Smooth muscle cell (in vitro differentiated cells): ENCODE measurements around the gene FAM81B. TPM values are rescaled to one million over a fixed set of nuclear protein-coding genes. Genes with fewer than 3 reads are reported as not detected.

Experiments
- DNase-seq: peaks from one replicate; lab custom pipeline; 2025; ENCODE audit not compliant: unreplicated experiment; lab: John Stamatoyannopoulos, UW
- H2AFZ ChIP-seq: fragments of 200-600 bp; sonication (generic); 2 replicates; pipeline ENCODE4 v1.6.0; 2016; ENCODE audit warnings: antibody characterized with exemption, low read depth, mild to moderate bottlenecking
- H3F3A ChIP-seq: fragments of 200-600 bp; sonication (generic); 2 replicates; pipeline ENCODE4 v1.6.0; 2017; ENCODE audit warnings: antibody characterized with exemption, low read depth
- H3K27ac ChIP-seq: fragments of 200-600 bp; sonication (generic); 2 replicates; pipeline ENCODE4 v1.5.1; 2016; ENCODE audit warnings: low read depth, mild to moderate bottlenecking
- H3K27me3 ChIP-seq: fragments of 200-600 bp; sonication (generic); 2 replicates; pipeline ENCODE4 v1.6.1; 2016; ENCODE audit warnings: low read depth, mild to moderate bottlenecking
- H3K36me3 ChIP-seq: fragments of 200-600 bp; sonication (generic); 2 replicates; pipeline ENCODE4 v1.5.1; 2016; ENCODE audit warnings: low read depth
- H3K4me1 ChIP-seq: fragments of 200-600 bp; sonication (generic); 2 replicates; pipeline ENCODE4 v1.5.1; 2016; ENCODE audit warnings: low read depth
- H3K4me2 ChIP-seq: fragments of 200-600 bp; sonication (generic); 2 replicates; pipeline ENCODE4 v1.6.0; 2016; ENCODE audit warnings: mild to moderate bottlenecking
- H3K4me3 ChIP-seq: fragments of 200-600 bp; sonication (generic); 2 replicates; pipeline ENCODE4 v1.5.1; 2016; ENCODE audit warnings: mild to moderate bottlenecking
- H3K79me2 ChIP-seq: fragments of 200-600 bp; sonication (generic); 2 replicates; pipeline ENCODE4 v1.6.0; 2016; ENCODE audit warnings: low read depth, mild to moderate bottlenecking
- H3K9ac ChIP-seq: fragments of 200-600 bp; sonication (generic); 2 replicates; pipeline ENCODE4 v1.6.0; 2016; ENCODE audit warnings: low read depth
- H3K9me3 ChIP-seq: fragments of 200-600 bp; sonication (generic); replicated peaks from 2 replicates; pipeline ENCODE4 v1.5.1; 2016; ENCODE audit warnings: low read depth
- H4K20me1 ChIP-seq: fragments of 200-600 bp; sonication (generic); 2 replicates; pipeline ENCODE4 v1.6.0; 2016; ENCODE audit warnings: low read depth
- WGBS: methylation state at CpG from one replicate; pipeline ENCODE4 v1.1.7; 2016; ENCODE audit warnings: low lambda C conversion rate; 5-methylcytosine and 5-hydroxymethylcytosine counted together
- polyA plus RNA-seq: library from polyadenylated mRNA; unstranded; fragments of >200 nt; fragmentation: Nextera tagmentation; extraction: Ambion mirVana; gene quantifications from 2 replicates; pipeline ENCODE4 v1.2.1, GENCODE V29; 2016
- total RNA-seq: library from RNA; depleted of rRNA; stranded (reverse); fragments of >200 nt; gene quantifications from 2 replicates; pipeline ENCODE4 v1.2.3, GENCODE V29; 2014
- TF ChIP-seq, protein P1 (sequence below): fragments of 200-600 bp; sonication (generic); IDR thresholded peaks from 2 replicates; pipeline ENCODE4 v1.5.1; 2017; ENCODE audit warnings: borderline replicate concordance, mild to moderate bottlenecking, antibody characterized with exemption; ENCODE audit not compliant: insufficient read depth, poor library complexity, severe bottlenecking

Gene FAM81B
- total and polyA plus RNA-seq, 2 experiments from 2014 or later: not detected

DNA sequence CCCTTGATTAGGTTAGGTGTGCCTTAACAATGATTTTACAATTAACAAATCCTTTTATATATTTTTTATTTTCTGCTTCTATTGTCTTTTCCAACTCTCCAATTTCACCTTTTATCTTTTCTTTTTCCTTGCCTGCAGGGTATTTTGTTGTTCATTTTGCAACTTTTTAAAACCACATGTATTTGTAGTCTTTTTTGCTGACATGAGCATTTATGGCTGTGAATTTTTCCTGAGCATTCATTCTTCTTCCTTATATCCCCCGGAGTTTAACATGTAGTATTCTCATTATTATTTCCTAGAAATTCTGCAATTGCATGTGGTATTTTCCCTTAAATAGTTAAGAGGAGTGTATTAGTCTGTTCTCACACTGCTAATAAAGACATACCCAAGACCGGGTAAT lies 41.6 kb downstream of the FAM81B start:
- Histone ChIP-seq H3F3A (no peaks in the 10 kb centered on the region), H3K79me2 (no peaks in the 10 kb centered on the region), H3K4me2 (no peak overlapping the region), H3K4me1 (no peaks in the 10 kb centered on the region), H3K4me3 (no peak overlapping the region), H3K27ac (no peak overlapping the region), H3K9me3 (peaks cover 4% of the 10 kb centered on the region), H3K36me3 (no peaks in the 10 kb centered on the region), H3K27me3 (no peaks in the 10 kb centered on the region), H2AFZ (no peak overlapping the region), H3K9ac (no peak overlapping the region), H4K20me1 (no peaks in the 10 kb centered on the region)
- 96% methylated on average over 2 of the region's 2 CpGs for WGBS
- TF ChIP-seq, protein P1, sequence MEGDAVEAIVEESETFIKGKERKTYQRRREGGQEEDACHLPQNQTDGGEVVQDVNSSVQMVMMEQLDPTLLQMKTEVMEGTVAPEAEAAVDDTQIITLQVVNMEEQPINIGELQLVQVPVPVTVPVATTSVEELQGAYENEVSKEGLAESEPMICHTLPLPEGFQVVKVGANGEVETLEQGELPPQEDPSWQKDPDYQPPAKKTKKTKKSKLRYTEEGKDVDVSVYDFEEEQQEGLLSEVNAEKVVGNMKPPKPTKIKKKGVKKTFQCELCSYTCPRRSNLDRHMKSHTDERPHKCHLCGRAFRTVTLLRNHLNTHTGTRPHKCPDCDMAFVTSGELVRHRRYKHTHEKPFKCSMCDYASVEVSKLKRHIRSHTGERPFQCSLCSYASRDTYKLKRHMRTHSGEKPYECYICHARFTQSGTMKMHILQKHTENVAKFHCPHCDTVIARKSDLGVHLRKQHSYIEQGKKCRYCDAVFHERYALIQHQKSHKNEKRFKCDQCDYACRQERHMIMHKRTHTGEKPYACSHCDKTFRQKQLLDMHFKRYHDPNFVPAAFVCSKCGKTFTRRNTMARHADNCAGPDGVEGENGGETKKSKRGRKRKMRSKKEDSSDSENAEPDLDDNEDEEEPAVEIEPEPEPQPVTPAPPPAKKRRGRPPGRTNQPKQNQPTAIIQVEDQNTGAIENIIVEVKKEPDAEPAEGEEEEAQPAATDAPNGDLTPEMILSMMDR: no peak
- no peak for DNase-seq

DNA sequence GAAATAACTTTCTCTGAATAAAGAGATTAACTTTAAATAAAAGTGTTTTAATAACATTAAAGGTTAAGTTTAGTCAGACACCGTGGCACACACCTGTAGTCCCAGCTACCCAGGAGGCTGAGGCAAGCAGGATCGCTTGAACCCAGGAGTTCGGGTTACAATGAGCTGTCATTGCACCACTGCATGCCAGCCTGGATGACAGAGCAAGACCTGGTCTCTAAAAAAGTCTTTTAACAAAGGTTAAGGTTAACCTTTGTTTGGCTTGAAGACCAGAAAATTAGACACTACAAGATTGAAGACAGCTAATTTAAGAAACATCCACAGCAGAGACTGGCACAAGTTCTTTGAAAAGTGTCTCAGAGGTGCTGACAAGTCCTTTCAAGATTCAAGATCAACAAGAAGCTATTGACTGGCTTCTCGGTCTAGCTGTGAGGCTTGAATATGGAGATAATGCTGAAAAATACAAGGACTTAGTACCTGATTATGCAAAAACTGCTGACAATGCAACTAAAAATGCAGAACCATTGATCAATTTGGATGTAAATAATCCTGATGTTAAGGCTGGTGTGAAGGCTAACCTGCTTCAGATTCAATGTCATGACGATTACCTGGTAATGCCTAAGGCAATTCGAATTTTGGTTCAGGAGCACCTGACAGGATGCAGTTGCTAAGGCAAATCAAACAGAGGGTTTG lies 48.8 kb downstream of the FAM81B start:
- 15% methylated on average over 6 of the region's 6 CpGs for WGBS

DNA sequence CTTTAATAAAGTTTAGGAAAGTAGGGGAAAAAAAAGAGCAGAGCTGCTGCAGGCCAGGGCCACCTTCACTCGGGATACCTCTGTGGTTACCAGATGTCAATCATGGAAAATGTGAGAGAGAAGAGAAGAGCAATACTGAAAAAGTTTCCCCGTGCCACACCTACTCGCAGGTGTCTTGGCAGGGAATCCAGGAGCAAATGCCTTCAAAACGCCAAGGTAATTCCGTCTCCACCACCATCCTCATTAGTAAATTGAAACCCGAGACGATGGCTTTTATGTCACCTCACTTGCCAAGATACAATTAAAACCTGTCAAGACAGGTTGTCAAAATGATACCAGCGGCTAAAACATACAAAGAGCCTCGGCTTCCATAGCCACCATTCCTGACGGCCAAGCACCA lies 49.7 kb downstream of the FAM81B start:
- H3K4me1 ChIP-seq: peaks cover 6% of the 10 kb centered on the region
- peaks cover 6% of the 10 kb centered on the region for H3F3A ChIP-seq
- H3K79me2 ChIP-seq: no peaks in the 10 kb centered on the region
- 52% methylated on average over 10 of the region's 10 CpGs for WGBS
- no peak overlapping the region for H3K27ac ChIP-seq
- no peak overlapping the region for H3K9ac ChIP-seq
- no peaks in the 10 kb centered on the region for H3K9me3 ChIP-seq
- H3K36me3 ChIP-seq: no peaks in the 10 kb centered on the region
- H4K20me1 ChIP-seq: no peaks in the 10 kb centered on the region
- no peak for DNase-seq
- H2AFZ ChIP-seq: no peak overlapping the region
- peaks cover 19% of the 10 kb centered on the region for H3K27me3 ChIP-seq
- no peak overlapping the region for H3K4me2 ChIP-seq
- no peak overlapping the region for H3K4me3 ChIP-seq
- TF ChIP-seq, protein P1: no peak

More for the DNA sequence above, 48.8 kb downstream of the FAM81B start:
- Histone ChIP-seq H2AFZ (no peak overlapping the region), H4K20me1 (no peaks in the 10 kb centered on the region), H3K27me3 (peaks cover 19% of the 10 kb centered on the region), H3K4me1 (no peaks in the 10 kb centered on the region), H3K4me3 (no peak overlapping the region), H3K9ac (no peak overlapping the region), H3K4me2 (no peak overlapping the region), H3K36me3 (no peaks in the 10 kb centered on the region), H3F3A (no peaks in the 10 kb centered on the region), H3K9me3 (no peaks in the 10 kb centered on the region), H3K79me2 (no peaks in the 10 kb centered on the region), H3K27ac (no peak overlapping the region)
- DNase-seq: no peak
- TF ChIP-seq, protein P1: no peak

DNA sequence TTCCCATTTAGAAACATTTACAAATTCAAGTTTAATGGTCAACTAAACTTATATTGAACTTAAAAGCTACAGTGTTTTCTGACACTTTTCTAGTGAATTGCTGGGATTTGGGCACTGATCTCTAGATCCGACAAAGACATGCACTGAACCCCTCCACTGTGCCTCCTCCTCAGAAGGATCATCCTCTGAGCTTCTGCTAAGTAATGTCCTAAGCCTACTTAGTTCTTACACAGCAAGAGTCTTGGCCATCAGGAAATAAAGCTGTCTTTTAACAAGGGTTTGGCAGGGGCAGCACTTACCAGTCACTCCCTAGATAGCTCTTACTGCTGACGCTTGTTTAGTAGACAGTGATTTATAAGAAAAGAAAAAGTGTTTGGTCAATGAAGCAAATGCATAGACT lies 50.5 kb downstream of the FAM81B start:
- Histone ChIP-seq H3K4me1 (peaks cover 12% of the 10 kb centered on the region), H3K36me3 (no peaks in the 10 kb centered on the region), H3K9me3 (no peaks in the 10 kb centered on the region), H3K9ac (no peak overlapping the region), H2AFZ (no peak overlapping the region), H3K27me3 (peaks cover 19% of the 10 kb centered on the region), H3K4me3 (no peak overlapping the region), H3K79me2 (no peaks in the 10 kb centered on the region), H3K27ac (no peak overlapping the region), H4K20me1 (no peaks in the 10 kb centered on the region), H3F3A (peaks cover 6% of the 10 kb centered on the region), H3K4me2 (no peak overlapping the region)
- TF ChIP-seq, protein P1: no peak
- 26% methylated on average over 2 of the region's 2 CpGs for WGBS
- no peak for DNase-seq
